ENCODE measurements around the gene NOLC1. TPM values are rescaled to one million over a fixed set of nuclear protein-coding genes. Genes with fewer than 3 reads are reported as not detected.

NOLC1 gene
- total and polyA plus RNA-seq, 2 of the 13 experiments (the other 11 are each of a cell fraction or from before 2014, with no cell fraction given), result 50.6 to 81.0 TPM

DNA sequence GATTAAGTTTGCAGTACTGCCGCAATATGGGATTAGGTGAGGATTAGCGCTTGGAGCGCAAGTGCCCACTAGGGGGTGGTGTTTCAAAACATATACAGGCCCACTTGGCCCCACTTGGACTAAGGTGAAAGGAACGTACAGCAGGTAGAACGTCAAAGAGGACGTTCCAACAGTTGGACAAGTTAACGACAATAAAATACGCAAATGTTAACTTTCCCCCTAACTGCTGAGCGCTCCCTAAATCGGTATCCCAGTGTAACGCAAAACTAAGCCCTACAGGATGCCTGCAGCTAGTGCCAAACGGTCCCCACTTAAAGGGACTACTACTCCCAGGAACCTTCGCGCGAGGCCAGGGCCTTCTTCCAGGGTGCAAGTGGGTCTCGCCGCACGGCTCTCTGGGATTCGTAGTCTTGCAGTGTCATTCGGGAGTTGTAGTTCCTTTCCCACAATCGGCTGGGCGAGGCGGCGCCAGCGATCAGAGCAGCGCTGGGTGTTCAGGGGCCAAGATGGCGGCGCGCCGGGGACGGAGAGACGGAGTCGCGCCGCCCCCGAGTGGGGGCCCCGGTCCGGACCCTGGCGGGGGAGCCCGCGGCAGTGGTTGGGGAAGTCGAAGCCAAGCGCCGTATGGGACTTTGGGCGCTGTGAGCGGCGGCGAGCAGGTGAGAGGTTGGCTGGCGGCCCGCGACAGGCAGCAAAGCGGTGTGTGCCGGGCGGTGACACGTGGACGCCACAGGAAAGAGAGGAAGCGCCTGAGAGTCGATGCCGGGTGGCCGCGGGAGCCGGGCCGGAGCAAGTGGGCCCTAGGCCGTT, 19.4 kb upstream of the NOLC1 start, which contains the start of gene PPRC1 (continued):
- TF ChIP-seq, protein P1, sequence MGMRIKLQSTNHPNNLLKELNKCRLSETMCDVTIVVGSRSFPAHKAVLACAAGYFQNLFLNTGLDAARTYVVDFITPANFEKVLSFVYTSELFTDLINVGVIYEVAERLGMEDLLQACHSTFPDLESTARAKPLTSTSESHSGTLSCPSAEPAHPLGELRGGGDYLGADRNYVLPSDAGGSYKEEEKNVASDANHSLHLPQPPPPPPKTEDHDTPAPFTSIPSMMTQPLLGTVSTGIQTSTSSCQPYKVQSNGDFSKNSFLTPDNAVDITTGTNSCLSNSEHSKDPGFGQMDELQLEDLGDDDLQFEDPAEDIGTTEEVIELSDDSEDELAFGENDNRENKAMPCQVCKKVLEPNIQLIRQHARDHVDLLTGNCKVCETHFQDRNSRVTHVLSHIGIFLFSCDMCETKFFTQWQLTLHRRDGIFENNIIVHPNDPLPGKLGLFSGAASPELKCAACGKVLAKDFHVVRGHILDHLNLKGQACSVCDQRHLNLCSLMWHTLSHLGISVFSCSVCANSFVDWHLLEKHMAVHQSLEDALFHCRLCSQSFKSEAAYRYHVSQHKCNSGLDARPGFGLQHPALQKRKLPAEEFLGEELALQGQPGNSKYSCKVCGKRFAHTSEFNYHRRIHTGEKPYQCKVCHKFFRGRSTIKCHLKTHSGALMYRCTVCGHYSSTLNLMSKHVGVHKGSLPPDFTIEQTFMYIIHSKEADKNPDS (CRISPR knock-in tag; IDR thresholded peaks at IDR 0.05), result peak; percentile 53; the same call in 1 of the 2 replicates
- TF ChIP-seq ZNF101 (CRISPR knock-in tag; IDR thresholded peaks at IDR 0.05; ENCODE audit: borderline replicate concordance, low read depth) (no peak), IKZF4 (CRISPR knock-in tag; IDR thresholded peaks at IDR 0.05; ENCODE audit: borderline replicate concordance, low read depth, not compliant biosample characterization) (no peak), MATR3 (CRISPR knock-in tag; IDR thresholded peaks at IDR 0.05) (no peak), SUZ12 (IDR thresholded peaks at IDR 0.05; ENCODE audit: low read depth, low read length) (peak; percentile 95), SSRP1 (CRISPR knock-in tag; IDR thresholded peaks at IDR 0.05) (no peak), TAF1 (CRISPR knock-in tag; IDR thresholded peaks at IDR 0.05) (peak; percentile 95), IRX3 (CRISPR knock-in tag; IDR thresholded peaks at IDR 0.05; ENCODE audit: borderline replicate concordance, low read depth) (no peak), GPN1 (CRISPR knock-in tag; IDR thresholded peaks at IDR 0.05; ENCODE audit: borderline replicate concordance) (0 out of 2 replicates have a peak, but pooled peaks have one; percentile 15), ZNF33A (CRISPR knock-in tag; IDR thresholded peaks at IDR 0.05; ENCODE audit: borderline replicate concordance) (peak; percentile 34; the same call in 1 of the 2 replicates), HMGA1 (CRISPR knock-in tag; conservative IDR thresholded peaks at IDR 0.05) (no peak), MYNN (CRISPR knock-in tag; IDR thresholded peaks at IDR 0.05; ENCODE audit: low read depth) (peak; percentile 31; the same call in 1 of the 2 replicates), ZNF350 (CRISPR knock-in tag; IDR thresholded peaks at IDR 0.05; ENCODE audit: borderline replicate concordance, low read depth) (peak; percentile 79; the same call in 1 of the 2 replicates), RXRB (CRISPR knock-in tag; IDR thresholded peaks at IDR 0.05; ENCODE audit: borderline replicate concordance) (peak; percentile 53; the same call in 1 of the 2 replicates), ZNF354B (CRISPR knock-in tag; IDR thresholded peaks at IDR 0.05) (no peak), ZSCAN29 (CRISPR knock-in tag; conservative IDR thresholded peaks at IDR 0.05) (no peak), KMT2A (CRISPR knock-in tag; IDR thresholded peaks at IDR 0.05) (peak; percentile 59; the same call in 1 of the 2 replicates), ZNF180 (CRISPR knock-in tag; IDR thresholded peaks at IDR 0.05; ENCODE audit: borderline replicate concordance, low read depth) (no peak), ZNF10 (CRISPR knock-in tag; IDR thresholded peaks at IDR 0.05; ENCODE audit: borderline replicate concordance, low read depth) (no peak), ZZZ3 (CRISPR knock-in tag; IDR thresholded peaks at IDR 0.05; ENCODE audit: borderline replicate concordance) (no peak), SIX1 (CRISPR knock-in tag; IDR thresholded peaks at IDR 0.05; ENCODE audit: borderline replicate concordance) (peak; percentile 15; the same call in 1 of the 2 replicates)
- TF ChIP-seq, protein P2, sequence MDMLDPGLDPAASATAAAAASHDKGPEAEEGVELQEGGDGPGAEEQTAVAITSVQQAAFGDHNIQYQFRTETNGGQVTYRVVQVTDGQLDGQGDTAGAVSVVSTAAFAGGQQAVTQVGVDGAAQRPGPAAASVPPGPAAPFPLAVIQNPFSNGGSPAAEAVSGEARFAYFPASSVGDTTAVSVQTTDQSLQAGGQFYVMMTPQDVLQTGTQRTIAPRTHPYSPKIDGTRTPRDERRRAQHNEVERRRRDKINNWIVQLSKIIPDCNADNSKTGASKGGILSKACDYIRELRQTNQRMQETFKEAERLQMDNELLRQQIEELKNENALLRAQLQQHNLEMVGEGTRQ (IDR thresholded peaks at IDR 0.05; ENCODE audit: low read depth, low read length), result no peak; the same call in 1 of the 2 replicates
- TF ChIP-seq, protein P2 (CRISPR knock-in tag; IDR thresholded peaks at IDR 0.05; ENCODE audit: borderline replicate concordance), result no peak
- TF ChIP-seq, protein P3, sequence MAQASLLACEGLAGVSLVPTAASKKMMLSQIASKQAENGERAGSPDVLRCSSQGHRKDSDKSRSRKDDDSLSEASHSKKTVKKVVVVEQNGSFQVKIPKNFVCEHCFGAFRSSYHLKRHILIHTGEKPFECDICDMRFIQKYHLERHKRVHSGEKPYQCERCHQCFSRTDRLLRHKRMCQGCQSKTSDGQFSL (CRISPR knock-in tag; IDR thresholded peaks at IDR 0.05), result no peak

Measured in HepG2 (cell line).